Erythroblast (primary cell): ENCODE data around the gene VIT.

Experiments
- GATA1 ChIP-seq: IDR thresholded peaks from 2 replicates; pipeline ENCODE4 v1.6.1; 2011; ENCODE audit warnings: low read depth, mild to moderate bottlenecking, control low read depth, low read length, moderate library complexity
- POLR2A ChIP-seq: IDR thresholded peaks from 2 replicates; pipeline ENCODE4 v1.6.1; 2011; ENCODE audit warnings: mild to moderate bottlenecking, low read length

- TF ChIP-seq POLR2A (no peak), GATA1 (no peak)
Observed at GRCh38 chr2:36756438-36756837, 59.9 kb downstream of the VIT start.
